Mammary epithelial cell (primary cell): ENCODE measurements around the gene SLC25A26.

Experiments
- CTCF ChIP-seq, 2 donors: IDR thresholded peaks in 1 of 2; conservative IDR thresholded peaks in 1 of 2; 2 replicates each; pipeline ENCODE4 v1.5.1; 2011 to 2012; ENCODE audit warnings: inconsistent platforms in 2 of 2, low read length in 2 of 2, mild to moderate bottlenecking in 2 of 2, control low read depth in 1 of 2, low read depth in 1 of 2; ENCODE audit not compliant: insufficient read depth in 1 of 2; ENCODE audit errors: extremely low read depth in 1 of 2
- EZH2 ChIP-seq: IDR thresholded peaks from 2 replicates; pipeline ENCODE4 v1.6.1; 2012; ENCODE audit warnings: low read length, inconsistent platforms, borderline replicate concordance

DNA sequence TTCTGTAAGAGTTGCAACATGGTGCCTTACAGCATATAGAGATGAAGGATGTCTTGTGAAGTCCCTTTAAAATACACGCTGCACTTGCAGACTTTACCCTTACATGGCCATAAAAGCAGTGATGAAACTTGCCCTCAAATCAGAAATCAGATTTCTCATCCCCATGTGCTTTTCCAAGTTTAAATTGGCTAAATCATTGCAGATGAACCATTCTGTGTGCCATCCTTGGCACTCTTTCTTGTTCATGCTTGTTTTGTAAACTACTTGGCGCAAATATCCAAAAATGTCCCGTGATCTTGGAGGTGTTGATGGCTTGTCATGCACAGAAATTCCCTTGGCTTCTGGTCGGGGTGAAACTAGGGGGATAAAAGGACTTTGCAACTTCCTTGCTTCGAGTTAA, 144.3 kb downstream of the SLC25A26 start:
- no peak for TF ChIP-seq CTCF (conservative IDR thresholded peaks at IDR 0.05 in 1 of 2, IDR thresholded peaks at IDR 0.05 in 1 of 2; ENCODE audit: extremely low read depth in 1 of 2, insufficient read depth in 1 of 2, low read depth in 1 of 2, low read length in 2 of 2)
- TF ChIP-seq EZH2: no peak
